MM.1S (cell line): Measurements from ENCODE around the gene SLC7A8.

Experiments used
- CTCF ChIP-seq: fragments of 300-600 bp; sonication (generic); IDR thresholded peaks from 2 replicates; pipeline ENCODE4 v1.5.1; 2016; ENCODE audit warnings: antibody characterized with exemption, low read length, mixed read lengths
- EZH2 ChIP-seq: fragments of 300-600 bp; sonication (generic); optimal IDR thresholded peaks from 2 replicates; pipeline ENCODE3; 2017; ENCODE audit warnings: low read depth, mild to moderate bottlenecking, antibody characterized with exemption, low read length, mixed read lengths
- EZH2phosphoT487 ChIP-seq: fragments of 300-600 bp; sonication (generic); IDR thresholded peaks from 2 replicates; pipeline ENCODE4 v1.6.1; 2018; ENCODE audit warnings: antibody characterized with exemption, low read length

- TF ChIP-seq CTCF (no peak), EZH2 (no peak), EZH2phosphoT487 (no peak)
These were observed 84.1 kb downstream of the SLC7A8 start for GRCh38 chr14:23099212-23099861.
